ENCODE data around the gene ALDH9A1.

DNA sequence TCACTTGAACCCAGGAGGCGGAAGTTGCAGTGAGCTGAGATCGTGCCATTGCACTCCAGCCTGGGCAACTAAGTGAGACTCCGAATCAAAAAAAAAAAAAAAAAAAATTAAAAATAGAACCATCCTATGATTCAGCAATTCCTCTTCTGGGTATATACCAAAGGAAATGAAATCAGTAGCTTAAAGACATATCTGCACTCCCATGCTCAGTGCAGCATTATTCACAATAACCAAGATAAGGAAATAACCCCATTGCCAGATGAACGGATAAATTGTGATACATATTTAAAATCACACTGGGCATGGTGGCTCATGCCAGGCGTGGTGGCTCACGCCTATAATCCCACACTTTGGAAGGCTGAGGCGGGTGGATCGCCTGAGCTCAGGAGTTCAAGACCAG lies 23.8 kb downstream of the ALDH9A1 start:
- no peak for TF ChIP-seq POLR2AphosphoS5 (IDR thresholded peaks at IDR 0.05)
- TF ChIP-seq, protein P1, sequence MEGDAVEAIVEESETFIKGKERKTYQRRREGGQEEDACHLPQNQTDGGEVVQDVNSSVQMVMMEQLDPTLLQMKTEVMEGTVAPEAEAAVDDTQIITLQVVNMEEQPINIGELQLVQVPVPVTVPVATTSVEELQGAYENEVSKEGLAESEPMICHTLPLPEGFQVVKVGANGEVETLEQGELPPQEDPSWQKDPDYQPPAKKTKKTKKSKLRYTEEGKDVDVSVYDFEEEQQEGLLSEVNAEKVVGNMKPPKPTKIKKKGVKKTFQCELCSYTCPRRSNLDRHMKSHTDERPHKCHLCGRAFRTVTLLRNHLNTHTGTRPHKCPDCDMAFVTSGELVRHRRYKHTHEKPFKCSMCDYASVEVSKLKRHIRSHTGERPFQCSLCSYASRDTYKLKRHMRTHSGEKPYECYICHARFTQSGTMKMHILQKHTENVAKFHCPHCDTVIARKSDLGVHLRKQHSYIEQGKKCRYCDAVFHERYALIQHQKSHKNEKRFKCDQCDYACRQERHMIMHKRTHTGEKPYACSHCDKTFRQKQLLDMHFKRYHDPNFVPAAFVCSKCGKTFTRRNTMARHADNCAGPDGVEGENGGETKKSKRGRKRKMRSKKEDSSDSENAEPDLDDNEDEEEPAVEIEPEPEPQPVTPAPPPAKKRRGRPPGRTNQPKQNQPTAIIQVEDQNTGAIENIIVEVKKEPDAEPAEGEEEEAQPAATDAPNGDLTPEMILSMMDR (IDR thresholded peaks at IDR 0.05): no peak

Data from stomach (tissue), 4 donors.